GM21381 (cell line): ENCODE measurements around the gene JAM2.
"Not testable (repeated sequence)": the region's sequence is repeated elsewhere in the genome, so short reads cannot be mapped to it uniquely, and the experiment has no call there.

ENCODE experiments used
- ATAC-seq: cut with Tn5 transposase; IDR thresholded peaks from one replicate; pipeline ENCODE4 v1.9.1; 2021; ENCODE audit warnings: mild to moderate bottlenecking, moderate library complexity; ENCODE audit not compliant: unreplicated experiment

The JAM2 gene

GRCh38 chr21:25714066-25714465 is 75.0 kb downstream of the JAM2 start:
- not testable (repeated sequence) for ATAC-seq

- no peak for ATAC-seq
These were observed 78.6 kb downstream of the JAM2 start for GRCh38 chr21:25717491-25718147.

- ATAC-seq: no peak
These were observed 82.9 kb downstream of the JAM2 start for GRCh38 chr21:25721987-25722386.

GRCh38 chr21:25722631-25723030 is 83.6 kb downstream of the JAM2 start:
- no peak for ATAC-seq

- no peak for ATAC-seq
These were observed 93.2 kb downstream of the JAM2 start for GRCh38 chr21:25732091-25732760.

GRCh38 chr21:25733859-25734653 is 95.0 kb downstream of the JAM2 start:
- ATAC-seq: peak; percentile 10

GRCh38 chr21:25734654-25734903 is 95.5 kb downstream of the JAM2 start:
- ATAC-seq: no peak

GRCh38 chr21:25734904-25735645 is 96.0 kb downstream of the JAM2 start, which contains the start of the genes ATP5PF and GABPA:
Gene ATP5PF, minus strand, starts transcription at chr21:25734904. Its CDS starts 5,110 bp downstream, at chr21:25729794.
Gene GABPA, plus strand, starts transcription at chr21:25734972. Its CDS starts 6,627 bp downstream, at chr21:25741599.
- ATAC-seq: peak; percentile 87

GRCh38 chr21:25735646-25736597 is 96.9 kb downstream of the JAM2 start:
- ATAC-seq: peak; percentile 7

- no peak for ATAC-seq
These were observed 98.4 kb downstream of the JAM2 start for GRCh38 chr21:25737421-25737820.

- ATAC-seq: no peak
These were observed 103.8 kb downstream of the JAM2 start for GRCh38 chr21:25742900-25743299.

GRCh38 chr21:25744854-25745253 is 105.8 kb downstream of the JAM2 start:
- no peak for ATAC-seq

- ATAC-seq: no peak
These were observed 111.0 kb downstream of the JAM2 start for GRCh38 chr21:25750085-25750484.

- no peak for ATAC-seq
These were observed 113.4 kb downstream of the JAM2 start for GRCh38 chr21:25752416-25752815.

GRCh38 chr21:25756190-25756932 is 117.3 kb downstream of the JAM2 start:
- no peak for ATAC-seq

GRCh38 chr21:25757531-25757930 is 118.5 kb downstream of the JAM2 start:
- ATAC-seq: no peak

GRCh38 chr21:25759573-25759972 is 120.5 kb downstream of the JAM2 start:
- ATAC-seq: no peak

- ATAC-seq: no peak
These were observed 121.0 kb downstream of the JAM2 start for GRCh38 chr21:25760061-25760460.

GRCh38 chr21:25760677-25761076 is 121.6 kb downstream of the JAM2 start:
- no peak for ATAC-seq
